Testis (tissue), 3 donors: Measurements from ENCODE around the gene TCF12. TPM values are rescaled to one million over a fixed set of nuclear protein-coding genes. Genes with fewer than 3 reads are reported as not detected.

Experiments
- DNase-seq: peaks from one replicate; pipeline ENCODE4 v3.0.0-alpha.2; 2019
- H3K27ac ChIP-seq, 2 donors: fragments of 200-600 bp; sonication (generic); one replicate each; pipeline ENCODE4 v1.5.1; 2019
- H3K27me3 ChIP-seq: fragments of 200-600 bp; sonication (generic); one replicate; pipeline ENCODE4 v1.5.1; 2019
- H3K36me3 ChIP-seq: fragments of 200-600 bp; sonication (generic); one replicate; pipeline ENCODE4 v1.5.1; 2017; ENCODE audit warnings: low read depth; ENCODE audit errors: missing control alignments
- H3K4me1 ChIP-seq: fragments of 200-600 bp; sonication (generic); one replicate; pipeline ENCODE4 v1.5.1; 2019
- H3K4me3 ChIP-seq, 2 donors: fragments of 200-600 bp; sonication (generic); one replicate each; pipeline ENCODE4 v1.5.1; 2017 to 2019
- H3K9me3 ChIP-seq: fragments of 200-600 bp; sonication (generic); one replicate; pipeline ENCODE4 v1.5.1; 2017
- CTCF ChIP-seq, 3 experiments: fragments of 450-650 bp in 2 of 3; fragments of 200-600 bp in 1 of 3; sonication (generic) in 1 of 3; IDR thresholded peaks; one replicate each; pipeline ENCODE4 v1.5.1; 2016 to 2019; ENCODE audit warnings: antibody characterized with exemption in 3 of 3, mild to moderate bottlenecking in 2 of 3, moderate library complexity in 1 of 3
- POLR2A ChIP-seq: fragments of 450-650 bp; IDR thresholded peaks from one replicate; pipeline ENCODE4 v1.6.1; 2017; ENCODE audit warnings: antibody characterized with exemption, mild to moderate bottlenecking, moderate library complexity
- WGBS, 2 donors: methylation state at CpG; one replicate each; pipeline ENCODE4 v1.1.5; 2018; 5-methylcytosine and 5-hydroxymethylcytosine counted together
- intact Hi-C: fragments of 100-400 bp; cut with DNase I; formaldehyde crosslinking; loops from one replicate; pipeline ENCODE4 v1.15.1; 2023; ENCODE audit warnings: low total_unique reads
- polyA plus RNA-seq: library from polyadenylated mRNA; stranded (reverse); fragments of 350-450 nt; fragmentation: Illumina TruSeq; extraction: RNeasy Lipid Tissue Mini Kit (QIAGEN cat#74804); gene quantifications from one replicate; pipeline ENCODE4 v1.2.3, GENCODE V29; 2014; ENCODE audit warnings: low read depth, low replicate concordance; ENCODE audit not compliant: insufficient read depth
- total RNA-seq, 2 donors: library from RNA; depleted of rRNA; stranded (reverse); fragments of >200 nt; gene quantifications; one replicate each; pipeline ENCODE4 v1.2.3, GENCODE V29; 2016

TCF12 gene
- total and polyA plus RNA-seq, 3 donors from 2014 or later, result 51.8 to 152 (median 146) TPM

DNA sequence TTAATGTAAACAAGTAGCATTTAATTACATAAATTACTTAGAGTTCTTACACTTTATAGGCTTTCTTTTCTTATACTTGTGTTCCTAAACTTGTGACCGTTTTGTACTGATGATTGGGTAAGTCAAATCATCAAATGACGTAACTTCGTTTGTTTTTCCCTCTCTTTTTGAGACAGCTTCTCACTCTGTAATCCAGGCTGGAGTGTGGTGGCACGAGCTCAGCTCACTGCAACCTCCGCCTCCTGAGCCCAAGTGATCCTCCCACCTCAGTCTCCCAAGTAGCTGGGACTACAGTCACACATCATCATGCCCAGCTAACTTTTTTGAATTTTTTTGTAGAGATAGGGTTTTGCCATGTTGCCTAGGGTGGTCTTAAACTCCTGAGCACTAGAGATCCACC, 226.0 kb downstream of the TCF12 start:
- Histone ChIP-seq H3K4me1 (peaks cover 9% of the 10 kb centered on the region), H3K36me3 (no peaks in the 10 kb centered on the region), H3K9me3 (no peaks in the 10 kb centered on the region), H3K27me3 (no peaks in the 10 kb centered on the region), H3K27ac (no peak overlapping the region), H3K4me3 (no peak overlapping the region)
- no peak for TF ChIP-seq POLR2A
- no peak for TF ChIP-seq CTCF (IDR thresholded peaks at IDR 0.05)
- intact Hi-C loops, result no loop called here
- DNase-seq, result no peak
- WGBS, 2 donors, result 77% methylated on average over 5 of the region's 5 CpGs

GRCh38 chr15:57146506-57147201, 228.2 kb downstream of the TCF12 start:
- 31 to 33% methylated on average over 4 of the region's 4 CpGs for WGBS, 2 donors
- Histone ChIP-seq H3K27ac (no peak overlapping the region), H3K4me1 (peaks cover 9% of the 10 kb centered on the region), H3K27me3 (no peaks in the 10 kb centered on the region), H3K36me3 (no peaks in the 10 kb centered on the region), H3K4me3 (no peak overlapping the region), H3K9me3 (no peaks in the 10 kb centered on the region)
- DNase-seq, result no peak
- intact Hi-C loops, result no loop called here
- TF ChIP-seq POLR2A (no peak), CTCF (IDR thresholded peaks at IDR 0.05) (peak; percentile 39 to 70 (median 65))

DNA sequence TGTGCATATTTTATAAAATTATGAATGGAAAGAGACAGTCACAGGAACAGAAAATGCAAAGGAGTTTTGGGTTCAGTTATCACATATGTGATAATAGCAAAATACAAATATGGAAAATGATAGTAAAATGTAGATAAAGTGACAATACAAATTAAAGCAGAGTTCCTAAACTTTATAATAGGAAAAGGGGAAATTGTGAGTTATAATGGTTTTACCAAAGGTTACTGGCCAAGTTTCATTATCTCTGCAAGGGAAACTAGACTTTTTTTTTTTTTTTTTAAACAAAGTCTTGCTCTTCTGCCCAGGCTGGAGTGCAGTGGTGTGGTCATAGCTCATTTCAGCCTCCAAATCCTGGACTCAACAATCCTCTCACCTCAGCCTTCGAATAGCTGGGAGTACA, 229.2 kb downstream of the TCF12 start:
- Histone ChIP-seq H3K27ac (no peak overlapping the region), H3K9me3 (no peaks in the 10 kb centered on the region), H3K4me3 (no peak overlapping the region), H3K27me3 (no peaks in the 10 kb centered on the region), H3K36me3 (no peaks in the 10 kb centered on the region), H3K4me1 (peaks cover 9% of the 10 kb centered on the region)
- WGBS, 2 donors, result 96 to 100% methylated on average over 1 of the region's 1 CpG
- DNase-seq, result no peak
- intact Hi-C loops, result no loop called here
- no peak for TF ChIP-seq POLR2A
- TF ChIP-seq CTCF (IDR thresholded peaks at IDR 0.05), result no peak

DNA sequence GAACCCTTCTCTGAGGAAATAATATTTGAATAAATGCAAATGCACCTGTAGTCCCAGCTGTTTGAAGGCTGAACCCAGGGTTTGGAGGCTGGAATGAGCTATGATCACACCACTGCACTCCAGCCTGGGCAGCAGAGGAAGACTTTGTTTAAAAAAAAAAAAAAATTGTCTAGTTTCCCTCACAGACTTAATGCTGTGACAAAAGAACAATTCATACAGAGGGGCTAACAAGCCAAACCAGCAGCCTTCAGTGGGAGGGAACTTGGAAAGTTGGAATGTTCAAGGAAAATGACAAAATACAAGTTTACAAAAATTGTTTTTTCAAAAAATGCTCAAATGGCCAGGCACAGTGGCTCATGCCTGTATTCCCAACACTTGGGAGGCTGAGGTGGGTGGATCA, 229.8 kb downstream of the TCF12 start:
- H3K36me3 ChIP-seq, result no peaks in the 10 kb centered on the region
- TF ChIP-seq CTCF (IDR thresholded peaks at IDR 0.05), result no peak
- TF ChIP-seq POLR2A, result no peak
- DNase-seq, result no peak
- intact Hi-C loops, result no loop called here
- no peaks in the 10 kb centered on the region for H3K9me3 ChIP-seq
- no peaks in the 10 kb centered on the region for H3K27me3 ChIP-seq
- no peak overlapping the region for H3K27ac ChIP-seq
- no peak overlapping the region for H3K4me3 ChIP-seq
- peaks cover 9% of the 10 kb centered on the region for H3K4me1 ChIP-seq

DNA sequence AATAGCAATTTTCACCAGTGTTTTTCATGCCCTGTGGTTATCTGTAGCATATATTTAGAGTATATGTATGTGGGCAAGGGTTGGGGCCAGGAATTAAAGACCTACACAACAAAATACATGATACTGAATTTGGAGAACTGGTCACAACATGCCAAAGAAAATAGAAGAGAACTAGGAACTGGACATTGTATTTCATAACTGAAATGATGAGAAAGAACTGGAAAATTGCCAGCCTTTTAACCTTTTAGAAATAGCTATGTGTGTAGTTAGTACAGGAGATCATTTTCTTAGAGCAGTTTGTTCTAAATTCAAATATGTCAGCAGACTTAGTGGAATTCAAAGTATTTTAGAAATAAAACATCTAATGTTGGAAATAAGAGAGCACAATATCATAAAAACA, 230.8 kb downstream of the TCF12 start:
- Histone ChIP-seq H3K9me3 (no peaks in the 10 kb centered on the region), H3K4me1 (peaks cover 9% of the 10 kb centered on the region), H3K36me3 (no peaks in the 10 kb centered on the region), H3K4me3 (no peak overlapping the region), H3K27me3 (no peaks in the 10 kb centered on the region), H3K27ac (no peak overlapping the region)
- DNase-seq, result no peak
- TF ChIP-seq POLR2A, result no peak
- no peak for TF ChIP-seq CTCF (IDR thresholded peaks at IDR 0.05)
- intact Hi-C loops, result no loop called here
